EH (cell line): ENCODE measurements around the gene PM20D2.
A peak's percentile ranks its signal among the peaks of the same experiment; 100 is the strongest.
"Not testable (repeated sequence)": the region's sequence is repeated elsewhere in the genome, so short reads cannot be mapped to it uniquely, and the experiment has no call there.

Experiments used
- DNase-seq: peaks from one replicate; pipeline ENCODE4 v3.0.0-alpha.2; 2015; ENCODE audit warnings: low read depth

Gene PM20D2, protein sequence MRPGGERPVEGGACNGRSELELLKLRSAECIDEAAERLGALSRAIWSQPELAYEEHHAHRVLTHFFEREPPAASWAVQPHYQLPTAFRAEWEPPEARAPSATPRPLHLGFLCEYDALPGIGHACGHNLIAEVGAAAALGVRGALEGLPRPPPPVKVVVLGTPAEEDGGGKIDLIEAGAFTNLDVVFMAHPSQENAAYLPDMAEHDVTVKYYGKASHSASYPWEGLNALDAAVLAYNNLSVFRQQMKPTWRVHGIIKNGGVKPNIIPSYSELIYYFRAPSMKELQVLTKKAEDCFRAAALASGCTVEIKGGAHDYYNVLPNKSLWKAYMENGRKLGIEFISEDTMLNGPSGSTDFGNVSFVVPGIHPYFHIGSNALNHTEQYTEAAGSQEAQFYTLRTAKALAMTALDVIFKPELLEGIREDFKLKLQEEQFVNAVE

DNA sequence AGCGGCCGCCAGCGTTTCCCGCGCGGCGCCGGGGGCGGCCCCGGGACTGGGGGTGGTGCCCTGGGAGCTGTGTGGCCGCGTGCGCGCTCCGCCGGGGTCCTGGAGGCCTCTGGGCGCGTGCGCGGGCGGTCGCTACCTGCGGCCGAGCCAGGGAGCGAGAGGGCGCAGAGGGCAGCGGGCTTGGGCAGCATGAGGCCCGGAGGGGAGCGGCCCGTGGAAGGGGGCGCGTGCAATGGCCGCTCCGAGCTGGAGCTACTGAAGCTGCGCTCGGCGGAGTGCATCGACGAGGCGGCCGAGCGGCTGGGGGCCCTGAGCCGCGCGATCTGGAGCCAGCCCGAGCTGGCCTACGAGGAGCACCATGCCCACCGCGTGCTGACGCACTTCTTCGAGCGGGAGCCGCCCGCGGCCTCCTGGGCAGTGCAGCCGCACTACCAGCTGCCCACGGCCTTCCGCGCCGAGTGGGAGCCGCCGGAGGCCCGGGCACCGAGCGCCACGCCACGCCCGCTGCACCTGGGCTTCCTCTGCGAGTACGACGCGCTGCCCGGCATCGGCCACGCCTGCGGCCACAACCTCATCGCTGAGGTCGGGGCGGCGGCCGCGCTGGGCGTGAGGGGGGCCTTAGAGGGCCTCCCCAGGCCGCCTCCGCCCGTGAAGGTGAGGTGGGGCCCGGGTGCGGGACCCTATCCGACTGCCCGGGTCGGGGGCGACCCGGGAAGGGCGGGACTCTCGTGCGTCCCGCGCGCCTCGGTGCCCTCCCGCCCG is at the start of gene PM20D2:
Gene PM20D2 (plus strand): TSS at position 100 of the 762 bp plus-strand sequence. CDS start 90 bp downstream, at position 190.
- peak; percentile 46 for DNase-seq

DNA sequence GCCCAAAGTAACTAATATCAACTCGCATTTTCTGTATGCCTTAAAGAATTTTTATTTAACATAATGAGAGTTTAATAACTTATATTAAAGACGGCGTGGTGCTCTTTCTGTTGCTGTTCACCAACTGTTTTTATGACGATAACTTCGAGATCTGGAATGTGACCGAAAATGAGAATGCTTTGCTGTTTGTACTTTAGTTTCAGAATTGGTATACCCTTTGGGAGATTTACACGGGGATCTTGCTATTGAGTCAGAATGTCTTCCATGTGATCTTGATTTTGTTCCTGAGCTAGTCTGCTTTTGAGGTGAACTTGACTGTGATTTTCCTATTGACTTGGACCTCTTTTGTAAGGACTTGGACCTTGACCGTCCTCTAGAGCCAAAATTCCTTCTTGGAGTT is 47.4 kb upstream of the PM20D2 start:
- no peak for DNase-seq

DNA sequence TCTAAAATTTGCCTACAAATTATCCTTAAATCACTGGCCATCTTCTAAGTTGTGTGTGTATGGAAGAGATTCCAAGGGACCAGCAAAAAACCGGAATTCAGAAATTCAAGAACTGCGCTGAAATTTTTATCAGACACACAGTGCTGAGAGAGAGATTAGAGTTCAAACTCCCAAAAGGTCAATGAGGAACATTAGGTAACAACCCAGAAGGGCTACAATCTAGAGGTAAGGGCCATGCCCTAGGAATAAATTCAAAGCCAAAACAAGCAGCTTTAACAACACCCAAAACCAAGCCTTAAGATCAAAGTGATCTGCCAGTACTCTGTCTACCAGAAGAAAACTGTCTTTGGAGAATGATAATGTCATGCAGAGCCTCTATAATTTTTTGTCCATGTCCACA is 45.7 kb upstream of the PM20D2 start:
- peak; percentile 23 for DNase-seq

GRCh38 chr6:89110284-89110683 is 35.6 kb upstream of the PM20D2 start:
- DNase-seq: no peak

- DNase-seq: no peak
These were observed 33.9 kb upstream of the PM20D2 start for GRCh38 chr6:89111933-89112332.

DNA sequence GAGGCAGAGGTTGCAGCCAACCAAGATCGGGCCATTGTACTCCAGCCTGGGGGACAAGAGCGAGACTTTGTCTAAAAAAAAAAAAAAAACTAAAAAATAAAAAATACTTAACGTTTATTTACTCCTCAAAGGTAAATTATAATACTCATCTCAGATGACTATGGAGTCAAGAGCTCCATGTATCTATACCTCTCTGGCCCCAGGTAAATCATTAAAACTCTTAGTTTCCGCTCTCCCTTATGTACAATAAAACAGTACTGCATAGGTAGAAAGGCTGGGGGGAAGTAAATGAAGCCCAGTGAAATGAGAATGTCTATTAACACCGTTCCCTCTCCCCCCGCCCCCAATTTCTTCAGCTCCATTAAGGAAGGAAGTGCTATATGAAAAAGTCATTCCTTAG is 29.2 kb upstream of the PM20D2 start:
- DNase-seq: no peak

DNA sequence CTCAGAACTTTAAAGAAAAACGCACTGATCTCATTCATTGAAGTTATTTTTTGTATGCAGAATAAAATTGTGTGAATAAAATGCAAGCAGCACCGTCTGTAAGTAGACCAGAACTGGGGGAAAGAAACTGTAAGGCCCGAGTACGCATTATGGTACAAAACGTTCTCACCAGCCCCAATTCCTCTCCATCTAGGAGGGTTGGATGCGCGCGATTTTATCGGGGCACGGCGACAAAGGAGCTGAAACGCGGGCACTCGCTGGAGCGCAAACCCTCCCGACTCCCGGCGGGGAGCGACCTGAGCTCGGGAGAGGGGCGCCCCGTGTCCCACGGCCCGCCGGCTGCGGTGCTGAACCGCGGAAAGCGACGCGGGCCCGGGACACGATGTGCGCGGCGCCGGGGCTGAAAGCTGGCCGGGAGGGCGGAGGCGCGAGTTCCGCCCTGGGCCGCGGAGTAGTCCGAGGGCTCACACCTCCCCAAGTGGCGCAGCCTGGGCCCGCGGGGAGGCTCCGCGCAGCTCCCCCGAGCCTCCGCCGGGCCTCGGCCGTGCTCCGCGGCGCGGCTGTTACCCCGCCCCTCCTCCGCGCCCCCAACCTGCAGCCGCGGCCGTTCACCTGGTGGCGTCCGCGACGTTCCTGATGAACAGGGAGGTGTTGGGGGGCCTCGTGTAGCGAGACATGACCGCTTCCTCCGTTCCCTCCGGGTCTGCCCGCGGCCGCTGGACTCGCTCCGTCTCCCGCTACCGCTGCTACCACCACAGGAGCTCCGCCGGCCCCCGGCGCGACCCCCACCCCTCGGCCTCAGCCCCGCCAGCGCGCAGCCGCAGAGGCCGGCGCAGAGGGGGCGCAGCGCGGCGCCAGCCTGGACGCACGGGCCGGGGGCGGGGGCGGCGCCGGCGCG is 28.4 kb upstream of the PM20D2 start, which contains the start of gene SRSF12:
Gene SRSF12 (minus strand): TSS at position 861 of the 898 bp plus-strand sequence. CDS start 184 bp downstream, at position 677.
- peak; percentile 30 for DNase-seq

- DNase-seq: no peak
These were observed 26.9 kb upstream of the PM20D2 start for GRCh38 chr6:89118931-89119330.

- peak; percentile 21 for DNase-seq
These were observed 25.5 kb upstream of the PM20D2 start for GRCh38 chr6:89120371-89120770.

DNA sequence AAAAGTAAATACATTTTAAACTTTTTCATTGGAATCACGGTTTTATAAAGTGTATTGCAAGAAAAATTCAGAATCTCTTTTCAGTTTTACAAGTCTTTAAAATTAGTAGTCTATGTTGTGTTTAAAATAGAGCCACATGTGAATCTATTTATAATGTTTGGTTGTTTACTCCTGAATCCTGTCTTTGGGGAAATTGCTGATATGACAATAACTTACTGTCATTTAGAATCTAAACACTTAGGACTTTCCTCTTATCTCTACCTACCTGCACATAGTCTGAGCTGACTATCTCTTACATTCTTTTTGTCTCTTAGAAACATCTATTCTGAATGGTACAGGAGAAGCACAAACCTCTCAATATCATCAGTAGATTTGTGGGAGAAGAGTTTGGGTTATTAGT is 23.9 kb upstream of the PM20D2 start:
- no peak for DNase-seq

- DNase-seq: peak; percentile 43
These were observed 23.2 kb upstream of the PM20D2 start for GRCh38 chr6:89122625-89123024.

GRCh38 chr6:89128256-89128671 is 17.6 kb upstream of the PM20D2 start:
- DNase-seq: not testable (repeated sequence)

GRCh38 chr6:89131599-89131998 is 14.3 kb upstream of the PM20D2 start:
- DNase-seq: no peak

- no peak for DNase-seq
These were observed 13.8 kb upstream of the PM20D2 start for GRCh38 chr6:89132057-89132456.

- no peak for DNase-seq
These were observed 11.9 kb upstream of the PM20D2 start for GRCh38 chr6:89133981-89134380.

DNA sequence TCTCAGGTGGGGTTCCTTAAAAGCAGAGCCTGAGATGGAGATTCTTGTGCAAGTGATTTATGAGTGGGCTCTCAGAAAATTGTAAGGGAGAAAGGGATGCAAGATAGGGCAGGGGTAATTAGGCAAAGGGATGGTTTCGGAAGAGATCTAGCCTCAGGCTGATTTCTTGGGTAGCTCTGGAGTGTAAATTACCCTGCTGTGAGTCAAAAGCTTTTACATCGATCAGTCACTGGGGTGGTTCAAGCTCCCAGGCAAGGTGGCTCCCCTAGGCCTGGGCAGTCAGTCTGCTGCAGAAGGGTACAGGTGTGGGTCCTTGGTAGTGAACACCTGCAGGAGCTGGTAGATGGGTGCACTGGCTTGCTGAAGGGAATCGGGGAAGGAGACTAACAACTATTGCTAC is 11.1 kb upstream of the PM20D2 start:
- no peak for DNase-seq

- DNase-seq: peak; percentile 13
These were observed 7.7 kb upstream of the PM20D2 start for GRCh38 chr6:89138173-89138572.

- DNase-seq: peak; percentile 47
These were observed 6.1 kb upstream of the PM20D2 start for GRCh38 chr6:89139509-89140346.

GRCh38 chr6:89140347-89141156 is 5.3 kb upstream of the PM20D2 start:
- peak; percentile 46 for DNase-seq

DNA sequence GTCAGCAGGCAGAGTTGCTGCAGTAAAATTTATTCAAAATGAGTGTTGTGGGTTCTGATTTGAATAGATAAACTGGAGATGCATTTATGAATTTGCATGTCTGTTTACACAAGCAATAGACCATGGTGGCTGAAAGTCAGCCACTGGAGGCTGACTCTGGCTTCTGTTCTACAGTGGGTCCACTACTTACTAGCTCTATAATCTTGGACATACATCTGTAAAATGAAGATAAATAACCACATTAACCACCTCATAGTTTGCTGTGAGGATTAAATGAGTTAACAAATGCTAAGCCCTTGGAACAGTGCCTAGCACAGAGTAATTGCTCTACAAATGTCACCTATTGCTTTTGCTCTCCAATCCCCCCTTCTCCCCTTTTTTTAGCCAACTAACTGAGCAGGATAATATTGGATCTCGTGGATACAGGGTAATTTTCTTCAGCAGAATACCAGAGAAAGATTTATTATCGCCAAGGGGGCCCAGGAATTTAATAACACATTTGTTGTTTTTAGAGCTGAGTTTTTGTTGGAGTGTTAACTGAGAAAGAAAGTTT is 1.4 kb upstream of the PM20D2 start:
- no peak for DNase-seq
